ENCODE results near the gene DEPDC1B. TPM values are rescaled to one million over a fixed set of nuclear protein-coding genes. Genes with fewer than 3 reads are reported as not detected.

The DEPDC1B gene
- 1 to 10 TPM in 1 of 4 donors, not detected in 3; 8.2 TPM for total RNA-seq

GRCh38 chr5:60699609-60700415, at the start of gene DEPDC1B:
TSS of gene DEPDC1B (minus strand) at chr5:60700166. CDS start at chr5:60700093, 73 bp downstream.
- Histone ChIP-seq H3K4me3 (peak within 1 kb of the TSS; percentile 59 to 74), H3K36me3 (no peaks in the 10 kb centered on the region), H3K4me1 (no peaks in the 10 kb centered on the region), H3K9me3 (no peaks in the 10 kb centered on the region), H3K27me3 (no peaks in the 10 kb centered on the region), H3K27ac (peak within 1 kb of the TSS; percentile 71 to 75)
- intact Hi-C loops (cut with DNase I; ENCODE audit: low total_unique reads) = no loop called here
- peak; percentile 18 to 49 for TF ChIP-seq POLR2A (IDR thresholded peaks at IDR 0.05)
- peak in 1 of 4 experiments; percentile 2 for TF ChIP-seq CTCF (IDR thresholded peaks at IDR 0.05)
- peak; percentile 67 to 78 for DNase-seq

DNA sequence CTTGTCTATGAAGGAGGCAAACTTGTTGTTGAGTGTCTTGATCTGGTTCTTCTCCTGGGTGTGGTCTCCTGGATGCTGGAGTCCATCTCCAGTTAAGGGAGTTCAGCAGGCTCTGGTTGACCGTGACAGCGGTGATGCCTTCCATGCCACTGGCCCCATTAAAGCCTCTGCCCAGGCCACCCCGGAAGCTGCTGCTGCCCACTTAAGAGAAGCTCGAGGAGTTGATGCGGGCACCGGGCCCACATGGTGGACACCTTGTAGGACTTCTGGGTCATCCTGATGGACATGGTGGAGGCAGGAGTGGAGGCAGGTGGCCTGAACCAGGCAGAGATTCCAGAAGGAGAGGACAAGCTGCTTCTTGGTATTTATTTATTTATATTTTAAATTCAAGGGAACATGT, 44.7 kb upstream of the DEPDC1B start:
- no peak for DNase-seq
- intact Hi-C loops (cut with DNase I; ENCODE audit: low total_unique reads) = no loop called here
- Histone ChIP-seq H3K36me3 (no peaks in the 10 kb centered on the region), H3K4me3 (no peak overlapping the region), H3K9me3 (no peaks in the 10 kb centered on the region), H3K27ac (no peak overlapping the region), H3K27me3 (no peaks in the 10 kb centered on the region), H3K4me1 (no peaks in the 10 kb centered on the region)
- TF ChIP-seq POLR2A (IDR thresholded peaks at IDR 0.05) = no peak
- TF ChIP-seq CTCF (IDR thresholded peaks at IDR 0.05) = no peak

- Histone ChIP-seq H3K27me3 (no peaks in the 10 kb centered on the region), H3K4me1 (no peaks in the 10 kb centered on the region), H3K36me3 (no peaks in the 10 kb centered on the region), H3K4me3 (no peak overlapping the region), H3K27ac (no peak overlapping the region), H3K9me3 (no peaks in the 10 kb centered on the region)
- no peak for TF ChIP-seq POLR2A (IDR thresholded peaks at IDR 0.05)
- TF ChIP-seq CTCF (IDR thresholded peaks at IDR 0.05) = no peak
- DNase-seq = no peak
- intact Hi-C loops (cut with DNase I; ENCODE audit: low total_unique reads) = no loop called here
Observed at GRCh38 chr5:60743511-60744314, 43.7 kb upstream of the DEPDC1B start.

GRCh38 chr5:60740322-60740721, 40.4 kb upstream of the DEPDC1B start:
- TF ChIP-seq POLR2A (IDR thresholded peaks at IDR 0.05) (no peak), CTCF (IDR thresholded peaks at IDR 0.05) (no peak)
- no peak for DNase-seq
- Histone ChIP-seq H3K4me1 (no peaks in the 10 kb centered on the region), H3K4me3 (no peak overlapping the region), H3K9me3 (no peaks in the 10 kb centered on the region), H3K36me3 (no peaks in the 10 kb centered on the region), H3K27ac (no peak overlapping the region), H3K27me3 (no peaks in the 10 kb centered on the region)
- intact Hi-C loops (cut with DNase I; ENCODE audit: low total_unique reads) = no loop called here

DNA sequence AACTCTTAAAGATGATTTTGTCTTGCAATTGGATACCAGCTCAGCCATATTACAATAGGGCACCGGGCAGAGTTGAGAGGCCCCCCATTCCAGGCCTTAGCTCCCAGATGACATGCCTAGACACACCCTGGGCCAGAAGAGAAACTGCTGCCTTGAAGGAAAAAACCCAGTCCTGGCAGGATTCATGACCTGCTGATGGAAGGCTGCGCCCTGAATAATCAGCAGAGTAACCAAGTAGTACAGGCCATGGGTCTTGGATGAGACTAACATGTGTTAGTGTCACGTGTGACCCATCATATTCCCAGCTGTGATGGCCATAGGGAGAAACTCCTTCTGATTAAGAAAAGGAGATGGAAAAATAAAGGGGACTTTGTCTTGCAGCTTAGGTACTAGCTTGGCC, 39.0 kb upstream of the DEPDC1B start:
- intact Hi-C loops (cut with DNase I; ENCODE audit: low total_unique reads) = no loop called here
- Histone ChIP-seq H3K27ac (no peak overlapping the region), H3K9me3 (no peaks in the 10 kb centered on the region), H3K4me3 (no peak overlapping the region), H3K27me3 (no peaks in the 10 kb centered on the region), H3K4me1 (no peaks in the 10 kb centered on the region), H3K36me3 (no peaks in the 10 kb centered on the region)
- TF ChIP-seq CTCF (IDR thresholded peaks at IDR 0.05) (no peak), POLR2A (IDR thresholded peaks at IDR 0.05) (no peak)
- no peak for DNase-seq

Measured in uterus (tissue), 4 donors.